Measurements from ENCODE around the gene KIF2A. TPM values are rescaled to one million over a fixed set of nuclear protein-coding genes. Genes with fewer than 3 reads are reported as not detected.

The KIF2A gene
- total and polyA plus RNA-seq, 2 of the 4 experiments (the other 2 are of a cell fraction): 23.6 to 37.3 TPM

GRCh38 chr5:62375627-62376026 is 69.6 kb downstream of the KIF2A start:
- H2BK5ac ChIP-seq (ENCODE audit: low read depth, low read length, poor library complexity, severe bottlenecking): no peak overlapping the region
- in situ Hi-C loops (cut with MboI; ENCODE audit: low sequenced_read_pairs): no loop called here
- H3K4me2 ChIP-seq (ENCODE audit: low read depth, low read length): no peak overlapping the region
- no peaks in the 10 kb centered on the region for H3K4me1 ChIP-seq (ENCODE audit: control insufficient read depth, insufficient read depth, low read length)
- no TSS peak for BruUV-seq (replicated peaks)
- no peak overlapping the region for H3K14ac ChIP-seq (replicated peaks; ENCODE audit: low read depth, low read length)
- H3K9ac ChIP-seq (ENCODE audit: low read depth, low read length): no peak overlapping the region
- no peak overlapping the region for H3K4ac ChIP-seq (ENCODE audit: low read depth, low read length)
- no peak overlapping the region for H2BK15ac ChIP-seq (ENCODE audit: low read depth, low read length)
- ChIA-PET CTCF (no interaction called here), POLR2A (ENCODE audit: unreplicated experiment) (no interaction called here)
- H4K8ac ChIP-seq (ENCODE audit: low read depth in 2 of 2, low read length in 2 of 2): no peak overlapping the region
- DNase-seq (no peak), ATAC-seq (ENCODE audit: low read depth) (no peak)
- no peak overlapping the region for H2AK5ac ChIP-seq (ENCODE audit: low read depth, low read length)
- no peak overlapping the region for H2AFZ ChIP-seq (replicated peaks; ENCODE audit: low read length, poor library complexity)
- H3K4me3 ChIP-seq (ENCODE audit: insufficient read depth, low read depth, low read length): no peak overlapping the region
- H3K27me3 ChIP-seq (ENCODE audit: control insufficient read depth, insufficient read depth, low read length): no peaks in the 10 kb centered on the region
- H3K56ac ChIP-seq (ENCODE audit: extremely low read depth, insufficient read depth, low read length): no peak overlapping the region
- H4K91ac ChIP-seq (ENCODE audit: insufficient read depth, low read depth, low read length): no peak overlapping the region
- H3K36me3 ChIP-seq (ENCODE audit: control insufficient read depth, insufficient read depth, low read length): peaks cover 24% of the 10 kb centered on the region
- H2BK120ac ChIP-seq (ENCODE audit: low read depth, low read length): no peak overlapping the region
- no peaks in the 10 kb centered on the region for H3K9me3 ChIP-seq (ENCODE audit: control insufficient read depth, insufficient read depth, low read length)
- dilution Hi-C loops (cut with HindIII; ENCODE audit: low sequenced_read_pairs, unreplicated experiment): no loop called here
- no peak overlapping the region for H3K23ac ChIP-seq (ENCODE audit: low read depth, low read length)
- no peak overlapping the region for H2BK20ac ChIP-seq (ENCODE audit: low read depth, low read length)
- no peak overlapping the region for H4K5ac ChIP-seq (ENCODE audit: low read depth, low read length)
- no peak overlapping the region for H3K18ac ChIP-seq (ENCODE audit: low read depth, low read length)
- H4K20me1 ChIP-seq (ENCODE audit: insufficient read depth, low read length): no peaks in the 10 kb centered on the region
- no peak overlapping the region for H3K27ac ChIP-seq (ENCODE audit: insufficient read depth, low read length)
- intact Hi-C loops (cut with micrococcal nuclease): loop anchor here (2.0 kb wide), 1 partner anchor 17 kb away; no protein-coding TSS in a partner anchor
- TF ChIP-seq MXI1 (IDR thresholded peaks at IDR 0.05; ENCODE audit: borderline replicate concordance, low read depth, low read length): no peak
- no peak for TF ChIP-seq POLR2A (IDR thresholded peaks at IDR 0.05; ENCODE audit: low read depth, low read length)
- no peak for TF ChIP-seq SMC3 (IDR thresholded peaks at IDR 0.05; ENCODE audit: low read depth, low read length)
- TF ChIP-seq, protein P1, sequence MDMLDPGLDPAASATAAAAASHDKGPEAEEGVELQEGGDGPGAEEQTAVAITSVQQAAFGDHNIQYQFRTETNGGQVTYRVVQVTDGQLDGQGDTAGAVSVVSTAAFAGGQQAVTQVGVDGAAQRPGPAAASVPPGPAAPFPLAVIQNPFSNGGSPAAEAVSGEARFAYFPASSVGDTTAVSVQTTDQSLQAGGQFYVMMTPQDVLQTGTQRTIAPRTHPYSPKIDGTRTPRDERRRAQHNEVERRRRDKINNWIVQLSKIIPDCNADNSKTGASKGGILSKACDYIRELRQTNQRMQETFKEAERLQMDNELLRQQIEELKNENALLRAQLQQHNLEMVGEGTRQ (IDR thresholded peaks at IDR 0.05; ENCODE audit: low read depth, low read length): no peak
- no peak overlapping the region for H2AK9ac ChIP-seq (replicated peaks; ENCODE audit: low read depth, low read length, poor library complexity)
- H3K9me1 ChIP-seq (ENCODE audit: insufficient read depth, low read length): no peaks in the 10 kb centered on the region
- H3K79me1 ChIP-seq (ENCODE audit: low read depth in 1 of 2, low read length in 2 of 2): 0 out of 4 replicates have a peak, but pooled peaks cover 3% of the 10 kb centered on the region in 2 experiments

Measured in IMR-90 (cell line).